OCI-LY7 (cell line): ENCODE data around the gene RHBDL1.

ENCODE experiments used
- CTCF ChIP-seq: fragments of 200-600 bp; sonication (generic); conservative IDR thresholded peaks from 2 replicates; pipeline ENCODE4 v1.5.1; 2014; ENCODE audit warnings: mild to moderate bottlenecking, antibody characterized with exemption, low read length, moderate library complexity, mixed read lengths
- EZH2phosphoT487 ChIP-seq: fragments of 200-600 bp; sonication (generic); IDR thresholded peaks from 2 replicates; pipeline ENCODE4 v1.6.1; 2018; ENCODE audit warnings: low read depth, borderline replicate concordance, mild to moderate bottlenecking, mixed run types, antibody characterized with exemption, low read length, moderate library complexity, mixed read lengths

GRCh38 chr16:643050-643368 is 32.5 kb upstream of the RHBDL1 start:
- TF ChIP-seq CTCF: no peak
- TF ChIP-seq EZH2phosphoT487: no peak
